ENCODE measurements around the gene CTRL. TPM values are rescaled to one million over a fixed set of nuclear protein-coding genes. Genes with fewer than 3 reads are reported as not detected.
A peak's percentile ranks its signal among the peaks of the same experiment; 100 is the strongest.

CTRL gene
- total RNA-seq, 1 experiment from 2014 or later: 2.0 TPM

DNA sequence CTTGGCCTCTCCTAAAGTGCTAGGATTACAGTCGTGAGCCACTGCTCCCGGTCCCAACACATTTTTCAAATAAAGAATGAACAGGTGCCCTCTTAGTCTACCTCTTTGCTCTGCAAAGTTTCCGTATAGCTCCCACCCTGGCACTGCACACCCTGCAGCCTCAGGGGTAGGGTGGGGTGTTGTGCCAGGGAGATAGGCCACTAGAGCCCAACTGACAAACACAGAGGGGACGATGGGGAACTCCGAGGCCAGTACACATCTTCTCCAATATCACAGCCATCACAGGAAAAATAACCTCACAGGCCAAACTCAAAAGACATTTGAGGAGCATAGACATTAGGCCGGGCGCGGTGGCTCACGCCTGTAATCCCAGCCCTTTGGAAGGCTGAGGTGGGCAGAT is 39.4 kb upstream of the CTRL start:
- intact Hi-C loops (cut with micrococcal nuclease; ENCODE audit: unreplicated experiment) (no loop called here), in situ Hi-C loops (cut with HindIII; ENCODE audit: low pct_unique_long_range_greater_than_20kb, low sequenced_read_pairs) (no loop called here)
- Histone ChIP-seq H3K27me3 (ENCODE audit: control insufficient read depth, insufficient read depth, low read length) (no peaks in the 10 kb centered on the region), H3K9me3 (ENCODE audit: control insufficient read depth, insufficient read depth, low read depth, low read length) (no peaks in the 10 kb centered on the region), H3K36me3 (ENCODE audit: control insufficient read depth, insufficient read depth, low read length) (no peaks in the 10 kb centered on the region), H3K27ac (ENCODE audit: low read length) (no peak overlapping the region), H3K4me1 (ENCODE audit: control insufficient read depth, insufficient read depth, low read length) (peaks cover 15% of the 10 kb centered on the region), H3K4me3 (ENCODE audit: low read depth in 2 of 2, low read length in 2 of 2) (no peak overlapping the region)
- ATAC-seq (no peak), DNase-seq (ENCODE audit: low read depth, low spot score) (no peak)
- ChIA-PET POLR2A (no interaction called here), CTCF (no interaction called here)
- no TSS peak for BruUV-seq (replicated peaks)
- no peak for TF ChIP-seq TCF7L2 (IDR thresholded peaks at IDR 0.05; ENCODE audit: low read depth, low read length)
- no peak for TF ChIP-seq POLR2AphosphoS5 (IDR thresholded peaks at IDR 0.05; ENCODE audit: low read depth, low read length)
- TF ChIP-seq, protein P1, sequence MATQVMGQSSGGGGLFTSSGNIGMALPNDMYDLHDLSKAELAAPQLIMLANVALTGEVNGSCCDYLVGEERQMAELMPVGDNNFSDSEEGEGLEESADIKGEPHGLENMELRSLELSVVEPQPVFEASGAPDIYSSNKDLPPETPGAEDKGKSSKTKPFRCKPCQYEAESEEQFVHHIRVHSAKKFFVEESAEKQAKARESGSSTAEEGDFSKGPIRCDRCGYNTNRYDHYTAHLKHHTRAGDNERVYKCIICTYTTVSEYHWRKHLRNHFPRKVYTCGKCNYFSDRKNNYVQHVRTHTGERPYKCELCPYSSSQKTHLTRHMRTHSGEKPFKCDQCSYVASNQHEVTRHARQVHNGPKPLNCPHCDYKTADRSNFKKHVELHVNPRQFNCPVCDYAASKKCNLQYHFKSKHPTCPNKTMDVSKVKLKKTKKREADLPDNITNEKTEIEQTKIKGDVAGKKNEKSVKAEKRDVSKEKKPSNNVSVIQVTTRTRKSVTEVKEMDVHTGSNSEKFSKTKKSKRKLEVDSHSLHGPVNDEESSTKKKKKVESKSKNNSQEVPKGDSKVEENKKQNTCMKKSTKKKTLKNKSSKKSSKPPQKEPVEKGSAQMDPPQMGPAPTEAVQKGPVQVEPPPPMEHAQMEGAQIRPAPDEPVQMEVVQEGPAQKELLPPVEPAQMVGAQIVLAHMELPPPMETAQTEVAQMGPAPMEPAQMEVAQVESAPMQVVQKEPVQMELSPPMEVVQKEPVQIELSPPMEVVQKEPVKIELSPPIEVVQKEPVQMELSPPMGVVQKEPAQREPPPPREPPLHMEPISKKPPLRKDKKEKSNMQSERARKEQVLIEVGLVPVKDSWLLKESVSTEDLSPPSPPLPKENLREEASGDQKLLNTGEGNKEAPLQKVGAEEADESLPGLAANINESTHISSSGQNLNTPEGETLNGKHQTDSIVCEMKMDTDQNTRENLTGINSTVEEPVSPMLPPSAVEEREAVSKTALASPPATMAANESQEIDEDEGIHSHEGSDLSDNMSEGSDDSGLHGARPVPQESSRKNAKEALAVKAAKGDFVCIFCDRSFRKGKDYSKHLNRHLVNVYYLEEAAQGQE (IDR thresholded peaks at IDR 0.05; ENCODE audit: insufficient read depth in 1 of 2, low read depth in 2 of 2, low read length in 1 of 2): no peak
- TF ChIP-seq, protein P2, sequence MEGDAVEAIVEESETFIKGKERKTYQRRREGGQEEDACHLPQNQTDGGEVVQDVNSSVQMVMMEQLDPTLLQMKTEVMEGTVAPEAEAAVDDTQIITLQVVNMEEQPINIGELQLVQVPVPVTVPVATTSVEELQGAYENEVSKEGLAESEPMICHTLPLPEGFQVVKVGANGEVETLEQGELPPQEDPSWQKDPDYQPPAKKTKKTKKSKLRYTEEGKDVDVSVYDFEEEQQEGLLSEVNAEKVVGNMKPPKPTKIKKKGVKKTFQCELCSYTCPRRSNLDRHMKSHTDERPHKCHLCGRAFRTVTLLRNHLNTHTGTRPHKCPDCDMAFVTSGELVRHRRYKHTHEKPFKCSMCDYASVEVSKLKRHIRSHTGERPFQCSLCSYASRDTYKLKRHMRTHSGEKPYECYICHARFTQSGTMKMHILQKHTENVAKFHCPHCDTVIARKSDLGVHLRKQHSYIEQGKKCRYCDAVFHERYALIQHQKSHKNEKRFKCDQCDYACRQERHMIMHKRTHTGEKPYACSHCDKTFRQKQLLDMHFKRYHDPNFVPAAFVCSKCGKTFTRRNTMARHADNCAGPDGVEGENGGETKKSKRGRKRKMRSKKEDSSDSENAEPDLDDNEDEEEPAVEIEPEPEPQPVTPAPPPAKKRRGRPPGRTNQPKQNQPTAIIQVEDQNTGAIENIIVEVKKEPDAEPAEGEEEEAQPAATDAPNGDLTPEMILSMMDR (IDR thresholded peaks at IDR 0.05): no peak
- no peak for TF ChIP-seq SIN3A (IDR thresholded peaks at IDR 0.05; ENCODE audit: borderline replicate concordance, insufficient read depth, low read depth, low read length)

DNA sequence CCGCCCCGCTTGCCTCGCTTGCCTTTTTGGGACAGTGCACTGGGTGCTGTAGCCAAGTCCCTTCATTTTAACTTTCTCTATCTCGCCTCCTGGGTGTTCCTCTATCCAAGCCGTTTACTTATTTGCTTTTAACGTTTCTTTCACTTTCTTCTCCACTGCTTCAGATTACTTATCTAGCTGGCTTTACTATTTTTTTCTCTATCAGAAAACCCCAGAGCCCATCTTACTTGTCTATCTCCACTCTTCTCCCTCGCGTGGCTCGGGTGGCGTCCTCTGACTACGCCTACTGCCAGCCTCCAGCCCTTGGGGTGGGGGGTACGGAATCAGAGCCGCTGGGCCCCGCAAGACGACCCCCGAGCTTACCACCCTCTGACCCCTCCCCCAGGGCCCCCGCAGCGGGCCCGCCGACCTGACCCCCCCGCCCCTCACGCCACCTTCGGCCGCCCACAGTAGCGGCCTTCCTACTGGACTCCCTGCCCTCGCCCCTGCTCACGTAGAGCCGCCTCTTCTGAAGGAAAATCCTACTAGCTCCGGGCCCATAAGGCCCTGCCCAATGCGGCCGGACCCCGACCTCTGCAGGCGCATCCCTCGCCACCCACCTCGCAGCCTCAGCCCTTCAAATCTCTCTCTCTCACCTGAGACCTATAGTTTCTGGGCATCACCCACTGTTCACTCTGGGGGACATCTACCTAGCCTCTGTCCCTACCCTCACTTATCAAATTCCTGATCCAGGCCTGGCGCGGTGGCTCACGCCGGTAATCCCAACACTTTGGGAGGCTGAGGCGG is 37.8 kb upstream of the CTRL start:
- Histone ChIP-seq H3K36me3 (ENCODE audit: control insufficient read depth, insufficient read depth, low read length) (no peaks in the 10 kb centered on the region), H3K27ac (ENCODE audit: low read length) (peak overlapping the region; percentile 54), H3K27me3 (ENCODE audit: control insufficient read depth, insufficient read depth, low read length) (no peaks in the 10 kb centered on the region), H3K9me3 (ENCODE audit: control insufficient read depth, insufficient read depth, low read depth, low read length) (no peaks in the 10 kb centered on the region), H3K4me3 (ENCODE audit: low read depth in 2 of 2, low read length in 2 of 2) (peak overlapping the region; percentile 69 to 85), H3K4me1 (ENCODE audit: control insufficient read depth, insufficient read depth, low read length) (peaks cover 15% of the 10 kb centered on the region)
- BruUV-seq (replicated peaks): no TSS peak
- TF ChIP-seq TCF7L2 (IDR thresholded peaks at IDR 0.05; ENCODE audit: low read depth, low read length): no peak
- no peak for DNase-seq (ENCODE audit: low read depth, low spot score)
- no peak; the same call in 1 of the 2 replicates for ATAC-seq
- intact Hi-C loops (cut with micrococcal nuclease; ENCODE audit: unreplicated experiment): no loop called here
- CTCF ChIA-PET: interaction anchor here (0.6 to 0.7 kb wide), 2 partner anchors 26 to 294 kb away, joined by 10 to 12 read pairs; no protein-coding TSS in a partner anchor
- POLR2A ChIA-PET: no interaction called here
- in situ Hi-C loops (cut with HindIII; ENCODE audit: low pct_unique_long_range_greater_than_20kb, low sequenced_read_pairs): no loop called here
